Calu3 (cell line): ENCODE results near the gene CETP. TPM values are rescaled to one million over a fixed set of nuclear protein-coding genes. Genes with fewer than 3 reads are reported as not detected.

Experiments
- BruUV-seq: library from RNA; stranded (reverse); fragments of 400-500 nt; replicated peaks from 2 replicates; lab custom pipeline; 2021; lab: Mats Ljungman, UMichigan
- CTCF ChIA-PET: fragments of 300-600 bp; sonication (Branson Sonifier 250); formaldehyde crosslinking; loops from one replicate; lab custom pipeline; 2022; ENCODE audit warnings: antibody characterized with exemption; lab: Charles Lee
- DNase-seq: peaks from one replicate; pipeline ENCODE4 v3.0.0; 2022
- H3K27ac Mint-ChIP-seq: one replicate; pipeline ENCODE4 v1.8.0; 2022; ENCODE audit warnings: mixed read lengths; ENCODE audit not compliant: unreplicated experiment
- H3K27me3 Mint-ChIP-seq: one replicate; pipeline ENCODE4 v1.8.0; 2022; ENCODE audit warnings: mixed read lengths; ENCODE audit not compliant: unreplicated experiment
- H3K36me3 Mint-ChIP-seq: one replicate; pipeline ENCODE4 v1.8.0; 2022; ENCODE audit warnings: mild to moderate bottlenecking, moderate library complexity, mixed read lengths; ENCODE audit not compliant: insufficient read depth, unreplicated experiment
- H3K4me1 Mint-ChIP-seq: one replicate; pipeline ENCODE4 v1.8.0; 2022; ENCODE audit warnings: mild to moderate bottlenecking, low read depth, mixed read lengths; ENCODE audit not compliant: unreplicated experiment
- H3K4me3 Mint-ChIP-seq: one replicate; pipeline ENCODE4 v1.8.0; 2022; ENCODE audit warnings: mild to moderate bottlenecking, low read depth, moderate library complexity, mixed read lengths; ENCODE audit not compliant: unreplicated experiment
- H3K9me3 Mint-ChIP-seq: one replicate; pipeline ENCODE4 v1.8.0; 2022; ENCODE audit warnings: low read depth, mixed read lengths; ENCODE audit not compliant: unreplicated experiment
- intact Hi-C: fragments of 100-400 bp; cut with micrococcal nuclease; formaldehyde crosslinking; loops from one replicate; pipeline ENCODE4 v1.10.0; 2022; ENCODE audit not compliant: unreplicated experiment
- total RNA-seq: library from RNA; stranded (reverse); gene quantifications from 2 replicates; pipeline ENCODE4 v1.2.3, GENCODE V29; 2022
- TF ChIP-seq, protein P1 (sequence below): fragments of 200-600 bp; IDR thresholded peaks from one replicate; pipeline ENCODE4 v1.8.0; 2022; ENCODE audit warnings: antibody characterized with exemption; ENCODE audit not compliant: unreplicated experiment

Gene CETP
- total RNA-seq, 1 experiment from 2014 or later: not detected

DNA sequence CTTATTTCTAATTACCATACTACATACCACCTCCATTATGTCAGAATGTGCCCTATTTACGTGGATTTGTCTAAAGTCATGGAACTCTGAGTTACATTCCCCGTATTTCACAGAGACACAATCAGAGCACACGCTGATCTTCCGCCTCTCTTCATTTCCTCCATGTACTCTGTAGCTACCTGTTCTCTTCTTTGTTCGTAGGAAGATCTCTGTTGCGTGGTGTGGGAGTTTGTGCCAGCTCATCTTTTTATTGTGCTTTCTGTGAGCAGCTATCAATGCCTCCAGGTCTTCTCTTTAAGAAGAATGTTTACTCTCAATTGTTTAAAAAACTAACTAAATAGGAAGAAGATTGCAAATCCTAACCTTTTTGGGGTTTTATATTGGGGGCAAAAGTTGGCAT, 54.6 kb downstream of the CETP start:
- no TSS peak for BruUV-seq
- no peaks in the 10 kb centered on the region for H3K4me1 Mint-ChIP-seq
- H3K27ac Mint-ChIP-seq: no peak overlapping the region
- no peak for DNase-seq
- H3K27me3 Mint-ChIP-seq: peaks cover 22% of the 10 kb centered on the region
- no peaks in the 10 kb centered on the region for H3K9me3 Mint-ChIP-seq
- intact Hi-C loops: no loop called here
- CTCF ChIA-PET: interaction anchor here (0.9 kb wide), 1 partner anchor 9 kb away, joined by 5 read pairs; no protein-coding TSS in a partner anchor
- TF ChIP-seq, protein P1, sequence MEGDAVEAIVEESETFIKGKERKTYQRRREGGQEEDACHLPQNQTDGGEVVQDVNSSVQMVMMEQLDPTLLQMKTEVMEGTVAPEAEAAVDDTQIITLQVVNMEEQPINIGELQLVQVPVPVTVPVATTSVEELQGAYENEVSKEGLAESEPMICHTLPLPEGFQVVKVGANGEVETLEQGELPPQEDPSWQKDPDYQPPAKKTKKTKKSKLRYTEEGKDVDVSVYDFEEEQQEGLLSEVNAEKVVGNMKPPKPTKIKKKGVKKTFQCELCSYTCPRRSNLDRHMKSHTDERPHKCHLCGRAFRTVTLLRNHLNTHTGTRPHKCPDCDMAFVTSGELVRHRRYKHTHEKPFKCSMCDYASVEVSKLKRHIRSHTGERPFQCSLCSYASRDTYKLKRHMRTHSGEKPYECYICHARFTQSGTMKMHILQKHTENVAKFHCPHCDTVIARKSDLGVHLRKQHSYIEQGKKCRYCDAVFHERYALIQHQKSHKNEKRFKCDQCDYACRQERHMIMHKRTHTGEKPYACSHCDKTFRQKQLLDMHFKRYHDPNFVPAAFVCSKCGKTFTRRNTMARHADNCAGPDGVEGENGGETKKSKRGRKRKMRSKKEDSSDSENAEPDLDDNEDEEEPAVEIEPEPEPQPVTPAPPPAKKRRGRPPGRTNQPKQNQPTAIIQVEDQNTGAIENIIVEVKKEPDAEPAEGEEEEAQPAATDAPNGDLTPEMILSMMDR: no peak
- H3K4me3 Mint-ChIP-seq: no peak overlapping the region
- peaks cover 6% of the 10 kb centered on the region for H3K36me3 Mint-ChIP-seq

DNA sequence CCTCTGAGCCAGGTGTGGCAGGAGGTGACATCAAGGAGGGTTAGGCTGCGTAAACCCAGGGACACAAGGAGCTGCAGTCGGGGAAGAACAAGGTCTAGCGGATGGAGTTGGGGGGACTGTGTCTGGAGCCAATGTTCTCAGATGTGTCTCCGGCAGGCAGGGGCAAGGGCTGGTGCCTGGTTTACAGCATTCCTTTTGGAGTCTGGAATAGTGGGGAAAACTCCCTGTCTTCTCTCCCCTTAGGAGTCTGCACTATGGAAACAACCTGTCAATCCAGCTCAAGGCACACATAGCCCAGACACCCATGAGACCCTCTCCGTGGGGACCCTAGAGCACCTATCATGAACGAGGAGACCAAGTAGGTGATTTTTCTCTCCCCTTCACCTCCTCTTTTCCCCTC, 55.1 kb downstream of the CETP start:
- H3K4me1 Mint-ChIP-seq: no peaks in the 10 kb centered on the region
- no peak for DNase-seq
- intact Hi-C loops: no loop called here
- no peaks in the 10 kb centered on the region for H3K9me3 Mint-ChIP-seq
- H3K27me3 Mint-ChIP-seq: peaks cover 27% of the 10 kb centered on the region
- CTCF ChIA-PET: no interaction called here
- peaks cover 6% of the 10 kb centered on the region for H3K36me3 Mint-ChIP-seq
- H3K4me3 Mint-ChIP-seq: no peak overlapping the region
- TF ChIP-seq, protein P1: no peak
- BruUV-seq: no TSS peak
- no peak overlapping the region for H3K27ac Mint-ChIP-seq

DNA sequence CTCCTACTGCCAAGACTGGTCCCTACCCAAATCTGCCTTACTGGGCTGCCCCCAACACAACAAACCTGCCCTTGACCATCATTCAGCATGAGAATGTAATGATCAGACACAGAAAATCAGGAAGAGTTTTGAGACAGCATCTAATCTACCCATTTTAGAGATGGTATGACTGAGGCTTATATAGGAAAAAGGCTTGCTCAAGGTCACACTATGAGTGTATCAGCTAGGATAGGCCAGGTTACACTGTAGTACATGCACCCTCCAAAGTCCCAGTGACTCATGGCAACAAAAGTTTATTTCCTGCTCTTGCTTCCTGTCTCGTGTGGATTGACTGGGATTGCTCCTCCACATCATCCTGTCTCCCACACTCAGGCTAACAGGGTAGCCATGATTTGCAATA, 55.5 kb downstream of the CETP start:
- TF ChIP-seq, protein P1: no peak
- no peaks in the 10 kb centered on the region for H3K9me3 Mint-ChIP-seq
- CTCF ChIA-PET: no interaction called here
- H3K4me3 Mint-ChIP-seq: no peak overlapping the region
- intact Hi-C loops: no loop called here
- BruUV-seq: no TSS peak
- no peak for DNase-seq
- H3K27ac Mint-ChIP-seq: no peak overlapping the region
- peaks cover 31% of the 10 kb centered on the region for H3K27me3 Mint-ChIP-seq
- peaks cover 6% of the 10 kb centered on the region for H3K36me3 Mint-ChIP-seq
- H3K4me1 Mint-ChIP-seq: no peaks in the 10 kb centered on the region

DNA sequence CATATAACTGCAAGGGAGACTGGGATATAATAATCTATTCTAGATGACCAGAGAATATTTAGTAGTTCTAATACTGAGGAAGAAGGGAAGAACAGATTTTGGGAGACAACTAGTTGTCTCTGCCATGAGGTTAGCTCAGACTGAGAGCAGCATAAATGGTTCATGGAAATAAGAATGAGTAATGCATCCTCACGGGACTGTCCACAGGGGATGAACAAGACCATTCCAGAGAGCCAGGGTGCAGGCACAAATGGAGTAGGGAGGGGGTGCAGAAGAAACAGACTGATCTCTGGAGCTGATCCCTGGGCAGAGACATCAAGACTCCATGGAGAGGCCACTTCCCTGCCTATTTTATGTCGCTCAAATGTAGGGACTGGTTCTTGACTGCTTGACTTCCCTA, 58.0 kb downstream of the CETP start:
- no peak overlapping the region for H3K27ac Mint-ChIP-seq
- intact Hi-C loops: no loop called here
- no peak for DNase-seq
- H3K27me3 Mint-ChIP-seq: peaks cover 46% of the 10 kb centered on the region
- TF ChIP-seq, protein P1: no peak
- H3K36me3 Mint-ChIP-seq: peaks cover 6% of the 10 kb centered on the region
- no peaks in the 10 kb centered on the region for H3K9me3 Mint-ChIP-seq
- BruUV-seq: no TSS peak
- no peak overlapping the region for H3K4me3 Mint-ChIP-seq
- CTCF ChIA-PET: interaction anchor here (0.6 kb wide), 1 partner anchor 251 kb away, joined by 12 read pairs; no protein-coding TSS in a partner anchor
- H3K4me1 Mint-ChIP-seq: no peaks in the 10 kb centered on the region
